Activated naive CD4-positive, alpha-beta T cell treated with anti-CD3 and anti-CD28 coated beads for 36 hours (primary cell): Measurements from ENCODE around the gene F2. TPM values are rescaled to one million over a fixed set of nuclear protein-coding genes. Genes with fewer than 3 reads are reported as not detected.
"Not testable (repeated sequence)": the region's sequence is repeated elsewhere in the genome, so short reads cannot be mapped to it uniquely, and the experiment has no call there.

Experiments used
- CTCF ChIA-PET: fragments of 350-600 bp; sonication (Branson Sonifier 250); formaldehyde crosslinking; loops from one replicate; lab custom pipeline; 2021; ENCODE audit warnings: antibody characterized with exemption; lab: Charles Lee
- DNase-seq: peaks from one replicate; pipeline ENCODE4 v3.0.0-alpha.2; 2020
- H3K27ac Mint-ChIP-seq: one replicate; pipeline ENCODE4 v1.8.0; 2021; ENCODE audit warnings: mild to moderate bottlenecking, mixed read lengths
- H3K27me3 Mint-ChIP-seq: one replicate; pipeline ENCODE4 v1.8.0; 2021; ENCODE audit warnings: low read depth, mixed read lengths
- H3K36me3 Mint-ChIP-seq: one replicate; pipeline ENCODE4 v1.8.0; 2021; ENCODE audit warnings: low read depth, mixed read lengths
- H3K4me1 Mint-ChIP-seq: one replicate; pipeline ENCODE4 v1.8.0; 2021; ENCODE audit warnings: low read depth, mixed read lengths
- H3K4me3 Mint-ChIP-seq: one replicate; pipeline ENCODE4 v1.8.0; 2021; ENCODE audit warnings: mild to moderate bottlenecking, moderate library complexity, mixed read lengths
- H3K9me3 Mint-ChIP-seq: one replicate; pipeline ENCODE4 v1.8.0; 2021; ENCODE audit warnings: mixed read lengths
- intact Hi-C: fragments of 100-400 bp; cut with micrococcal nuclease; formaldehyde crosslinking; loops from one replicate; pipeline ENCODE4 v1.15.1; 2023
- total RNA-seq, 2 experiments: library from RNA; stranded (reverse); gene quantifications; one replicate each; pipeline ENCODE4 v1.2.3, GENCODE V29; 2021

F2 gene
- total RNA-seq, 2 experiments from 2014 or later = not detected

DNA sequence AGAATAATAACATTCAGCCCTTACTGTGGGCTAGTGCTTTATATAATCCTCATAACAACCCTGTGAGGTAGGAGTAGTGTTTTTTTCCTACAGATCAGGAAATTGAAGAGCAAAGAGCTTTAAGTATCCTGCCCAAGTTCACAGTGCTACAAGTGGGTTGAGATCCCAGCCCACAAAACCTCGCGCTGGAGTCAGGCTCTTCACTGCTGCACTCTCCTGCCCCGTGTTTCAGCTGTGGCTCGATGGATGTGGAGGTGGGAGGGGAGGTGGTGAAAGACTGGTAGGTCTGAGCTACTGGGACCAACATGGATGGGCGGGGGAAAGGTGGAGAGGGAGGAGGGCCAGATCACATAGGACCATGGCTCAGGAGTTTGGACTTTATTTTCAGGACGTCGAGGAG lies 12.1 kb upstream of the F2 start:
- H3K4me1 Mint-ChIP-seq = peaks cover 16% of the 10 kb centered on the region
- peaks cover 8% of the 10 kb centered on the region for H3K36me3 Mint-ChIP-seq
- H3K27ac Mint-ChIP-seq = no peak overlapping the region
- H3K4me3 Mint-ChIP-seq = no peak overlapping the region
- intact Hi-C loops = no loop called here
- DNase-seq = no peak
- no peaks in the 10 kb centered on the region for H3K27me3 Mint-ChIP-seq
- no peaks in the 10 kb centered on the region for H3K9me3 Mint-ChIP-seq
- CTCF ChIA-PET = interaction anchor here (0.8 kb wide), 1 partner anchor 318 kb away, joined by 3 read pairs; no protein-coding TSS in a partner anchor

DNA sequence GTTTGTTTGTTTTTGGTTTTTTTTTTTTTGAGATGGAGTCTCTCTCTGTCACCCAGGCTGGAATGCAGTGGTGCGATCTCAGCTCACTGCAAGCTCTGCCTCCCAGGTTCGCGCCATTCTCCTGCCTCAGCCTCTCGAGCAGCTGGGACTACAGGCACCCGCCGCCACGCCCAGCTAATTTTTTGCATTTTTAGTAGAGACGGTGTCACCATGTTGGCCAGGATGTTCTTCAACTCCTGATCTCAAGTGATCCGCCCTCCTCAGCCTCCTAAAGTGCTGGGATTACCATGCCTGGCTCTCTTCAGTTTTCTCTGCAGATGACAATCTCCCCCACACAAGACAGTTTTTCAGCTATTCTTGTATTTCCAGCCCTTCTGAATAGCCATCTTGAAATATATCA lies 9.7 kb upstream of the F2 start:
- intact Hi-C loops = not testable (repeated sequence)

GRCh38 chr11:46710821-46711269 lies 8.2 kb upstream of the F2 start:
- H3K27ac Mint-ChIP-seq = no peak overlapping the region
- CTCF ChIA-PET = no interaction called here

More for the DNA sequence above, 9.7 kb upstream of the F2 start:
- H3K4me1 Mint-ChIP-seq, H3K27me3 Mint-ChIP-seq, CTCF ChIA-PET, H3K9me3 Mint-ChIP-seq, H3K27ac Mint-ChIP-seq, DNase-seq, H3K36me3 Mint-ChIP-seq, H3K4me3 Mint-ChIP-seq: not testable (repeated sequence)

GRCh38 chr11:46711303-46711702 lies 7.7 kb upstream of the F2 start:
- Mint-ChIP-seq H3K27ac (no peak overlapping the region), H3K36me3 (no peaks in the 10 kb centered on the region), H3K4me1 (no peaks in the 10 kb centered on the region), H3K9me3 (no peaks in the 10 kb centered on the region), H3K27me3 (no peaks in the 10 kb centered on the region), H3K4me3 (no peak overlapping the region)
- intact Hi-C loops = no loop called here
- CTCF ChIA-PET = no interaction called here
- DNase-seq = no peak

More at GRCh38 chr11:46710821-46711269, 8.2 kb upstream of the F2 start:
- H3K4me3 Mint-ChIP-seq = no peak overlapping the region
- H3K27me3 Mint-ChIP-seq = no peaks in the 10 kb centered on the region
- H3K9me3 Mint-ChIP-seq = no peaks in the 10 kb centered on the region
- H3K4me1 Mint-ChIP-seq = no peaks in the 10 kb centered on the region
- H3K36me3 Mint-ChIP-seq = no peaks in the 10 kb centered on the region
- intact Hi-C loops = no loop called here
- no peak for DNase-seq

DNA sequence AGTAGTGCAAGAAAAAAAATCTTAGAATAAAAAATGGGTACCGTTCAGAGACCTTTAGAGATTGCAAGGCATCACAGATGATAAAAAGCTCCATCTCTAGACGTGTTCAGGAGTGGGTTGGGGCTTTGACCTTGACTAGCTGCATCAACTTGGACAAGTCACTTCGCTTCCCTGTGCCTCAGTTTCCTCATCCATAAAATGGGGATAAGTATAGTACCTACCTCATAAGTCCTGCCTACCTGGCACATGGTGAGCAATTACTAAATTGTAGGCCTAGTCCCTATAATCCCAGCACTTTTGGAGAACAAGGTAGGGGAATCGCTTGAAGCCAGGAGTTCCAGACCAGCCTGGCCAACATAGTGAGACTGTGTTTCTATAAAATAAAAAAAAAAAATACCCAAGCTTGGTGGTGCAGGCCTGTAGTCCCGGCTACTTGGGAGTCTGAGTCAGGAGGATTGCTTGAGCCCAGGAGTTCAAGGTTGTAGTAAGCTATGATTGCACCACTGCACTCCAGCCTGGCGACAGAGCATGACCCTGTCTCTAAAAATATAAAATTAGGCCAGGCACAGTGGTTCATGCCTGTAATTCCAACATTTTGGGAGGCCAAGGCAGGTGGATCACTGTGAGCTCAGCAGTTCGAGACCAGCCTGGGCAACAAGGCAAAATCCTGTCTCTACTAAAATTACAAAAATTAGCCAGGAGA lies 6.0 kb upstream of the F2 start:
- CTCF ChIA-PET = interaction anchor here (0.6 kb wide), 1 partner anchor 290 kb away, joined by 3 read pairs; no protein-coding TSS in a partner anchor
- Mint-ChIP-seq H3K27ac (no peak overlapping the region), H3K4me3 (no peak overlapping the region)

DNA sequence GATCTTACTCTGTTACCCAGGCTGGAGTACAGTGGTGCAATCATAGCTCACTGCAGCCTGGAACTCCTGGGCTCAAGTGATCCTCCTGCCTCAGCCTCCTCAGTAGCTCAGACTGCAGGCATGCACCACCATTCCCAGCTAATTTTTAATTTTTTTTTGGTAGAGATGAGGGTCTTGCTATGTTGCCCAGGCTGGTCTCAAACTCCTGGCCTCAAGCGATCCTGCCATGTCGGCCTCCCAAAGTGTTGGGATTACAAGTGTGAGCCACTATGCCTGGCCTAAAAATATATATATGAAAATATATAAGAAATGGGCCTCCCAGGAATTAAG lies 1.2 kb upstream of the F2 start:
- H3K4me1 Mint-ChIP-seq, H3K4me3 Mint-ChIP-seq, H3K27ac Mint-ChIP-seq, DNase-seq, intact Hi-C loops, H3K27me3 Mint-ChIP-seq, H3K36me3 Mint-ChIP-seq, H3K9me3 Mint-ChIP-seq: not testable (repeated sequence)
- CTCF ChIA-PET = interaction anchor here (0.7 kb wide), 1 partner anchor 394 kb away, joined by 4 read pairs; no protein-coding TSS in a partner anchor

More for the DNA sequence above, 6.0 kb upstream of the F2 start:
- peaks cover under 1% of the 10 kb centered on the region for H3K4me1 Mint-ChIP-seq
- H3K27me3 Mint-ChIP-seq = no peaks in the 10 kb centered on the region
- intact Hi-C loops = no loop called here
- no peaks in the 10 kb centered on the region for H3K36me3 Mint-ChIP-seq
- DNase-seq = no peak
- no peaks in the 10 kb centered on the region for H3K9me3 Mint-ChIP-seq

GRCh38 chr11:46718155-46719019 lies 626 bp upstream of the F2 start:
- CTCF ChIA-PET = no interaction called here
- no peaks in the 10 kb centered on the region for H3K27me3 Mint-ChIP-seq
- no peaks in the 10 kb centered on the region for H3K9me3 Mint-ChIP-seq
- H3K4me3 Mint-ChIP-seq = no peak overlapping the region
- intact Hi-C loops = no loop called here
- H3K4me1 Mint-ChIP-seq = peaks cover 3% of the 10 kb centered on the region
- H3K36me3 Mint-ChIP-seq = no peaks in the 10 kb centered on the region
- H3K27ac Mint-ChIP-seq = no peak overlapping the region
- no peak for DNase-seq

GRCh38 chr11:46719543-46720218 lies 668 bp downstream of the F2 start:
- no peak overlapping the region for H3K4me3 Mint-ChIP-seq
- H3K27ac Mint-ChIP-seq = no peak overlapping the region
- no peaks in the 10 kb centered on the region for H3K36me3 Mint-ChIP-seq
- DNase-seq = no peak
- intact Hi-C loops = no loop called here
- H3K9me3 Mint-ChIP-seq = no peaks in the 10 kb centered on the region
- CTCF ChIA-PET = interaction anchor here (0.6 kb wide), 1 partner anchor 79 kb away, joined by 3 read pairs; no protein-coding TSS in a partner anchor
- H3K4me1 Mint-ChIP-seq = peaks cover 3% of the 10 kb centered on the region
- no peaks in the 10 kb centered on the region for H3K27me3 Mint-ChIP-seq

GRCh38 chr11:46721286-46721685 lies 2.3 kb downstream of the F2 start:
- no peak for DNase-seq
- H3K9me3 Mint-ChIP-seq = no peaks in the 10 kb centered on the region
- CTCF ChIA-PET = no interaction called here
- H3K27me3 Mint-ChIP-seq = no peaks in the 10 kb centered on the region
- H3K36me3 Mint-ChIP-seq = no peaks in the 10 kb centered on the region
- H3K4me3 Mint-ChIP-seq = no peak overlapping the region
- H3K27ac Mint-ChIP-seq = no peak overlapping the region
- intact Hi-C loops = no loop called here
- H3K4me1 Mint-ChIP-seq = peaks cover 3% of the 10 kb centered on the region

DNA sequence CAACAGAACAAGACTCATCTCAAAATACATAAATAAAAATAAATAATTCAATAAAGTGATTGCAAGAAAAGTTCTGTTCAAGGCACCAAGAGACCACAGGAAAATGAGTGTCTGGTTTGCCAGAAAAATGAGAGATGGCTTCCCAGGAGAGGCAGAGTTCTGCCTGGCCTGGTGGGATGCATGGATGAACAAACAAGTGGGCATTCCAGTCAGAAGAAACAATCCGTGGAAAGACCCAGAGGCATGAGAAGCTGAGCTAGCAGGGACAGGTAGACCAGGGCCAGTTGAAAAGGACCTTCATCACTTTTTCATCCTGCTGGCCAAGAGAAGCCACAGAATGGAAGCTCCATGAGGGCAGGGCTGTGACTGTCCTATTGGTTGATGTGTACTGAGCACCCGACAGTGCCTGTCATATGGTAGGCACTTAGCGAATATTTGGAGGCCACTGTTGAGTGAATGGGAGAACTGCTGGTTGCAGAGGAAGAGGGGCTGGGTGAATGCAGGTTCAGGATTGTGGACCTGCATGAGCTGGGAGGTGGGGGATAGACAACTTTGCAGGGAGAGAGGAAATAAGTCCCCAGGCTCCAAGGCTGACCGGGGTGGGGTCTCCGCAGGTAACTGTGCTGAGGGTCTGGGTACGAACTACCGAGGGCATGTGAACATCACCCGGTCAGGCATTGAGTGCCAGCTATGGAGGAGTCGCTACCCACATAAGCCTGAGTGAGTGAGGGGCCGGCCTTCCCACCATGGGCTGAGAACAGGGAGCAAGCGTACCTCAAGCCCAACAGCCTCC lies 3.7 kb downstream of the F2 start:
- intact Hi-C loops = no loop called here
- no peak for DNase-seq
- Mint-ChIP-seq H3K27ac (no peak overlapping the region), H3K9me3 (no peaks in the 10 kb centered on the region), H3K4me1 (peaks cover 3% of the 10 kb centered on the region), H3K36me3 (no peaks in the 10 kb centered on the region), H3K27me3 (no peaks in the 10 kb centered on the region), H3K4me3 (no peak overlapping the region)
- CTCF ChIA-PET = no interaction called here

DNA sequence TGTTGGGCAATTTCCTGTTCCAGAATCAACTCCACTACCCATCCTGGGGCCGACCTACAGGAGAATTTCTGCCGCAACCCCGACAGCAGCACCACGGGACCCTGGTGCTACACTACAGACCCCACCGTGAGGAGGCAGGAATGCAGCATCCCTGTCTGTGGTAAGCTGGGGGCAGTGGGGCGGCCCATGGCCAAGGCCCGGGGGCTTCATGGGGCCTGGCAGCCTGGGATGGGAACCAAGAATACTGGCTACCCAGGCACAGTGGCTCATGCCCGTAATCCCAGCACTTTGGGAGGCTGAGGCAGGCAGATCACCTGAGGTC lies 4.3 kb downstream of the F2 start:
- no peak overlapping the region for H3K4me3 Mint-ChIP-seq
- DNase-seq = no peak
- no peaks in the 10 kb centered on the region for H3K36me3 Mint-ChIP-seq
- H3K27me3 Mint-ChIP-seq = no peaks in the 10 kb centered on the region
- no peaks in the 10 kb centered on the region for H3K4me1 Mint-ChIP-seq
- no peaks in the 10 kb centered on the region for H3K9me3 Mint-ChIP-seq
- no peak overlapping the region for H3K27ac Mint-ChIP-seq
- intact Hi-C loops = no loop called here
- CTCF ChIA-PET = no interaction called here

- Mint-ChIP-seq H3K27ac (no peak overlapping the region), H3K4me3 (no peak overlapping the region), H3K4me1 (no peaks in the 10 kb centered on the region), H3K36me3 (no peaks in the 10 kb centered on the region), H3K9me3 (no peaks in the 10 kb centered on the region), H3K27me3 (no peaks in the 10 kb centered on the region)
- no peak for DNase-seq
- intact Hi-C loops = no loop called here
- CTCF ChIA-PET = no interaction called here
These were observed 5.1 kb downstream of the F2 start for GRCh38 chr11:46724088-46724487.
